Stimulated activated CD4-positive, alpha-beta T cell treated with anti-CD3 and anti-CD28 coated beads, Interleukin-12 subunit alpha, Interleukin-12 subunit beta, amount 100 ng/mL, for 24 hours (primary cell): Measurements from ENCODE around the gene ADCY3.

Source experiments
- DNase-seq, 2 experiments: peaks; one replicate each; pipeline ENCODE4 v3.0.0-alpha.2; 2020; ENCODE audit warnings: low read depth in 2 of 2

The ADCY3 gene

DNA sequence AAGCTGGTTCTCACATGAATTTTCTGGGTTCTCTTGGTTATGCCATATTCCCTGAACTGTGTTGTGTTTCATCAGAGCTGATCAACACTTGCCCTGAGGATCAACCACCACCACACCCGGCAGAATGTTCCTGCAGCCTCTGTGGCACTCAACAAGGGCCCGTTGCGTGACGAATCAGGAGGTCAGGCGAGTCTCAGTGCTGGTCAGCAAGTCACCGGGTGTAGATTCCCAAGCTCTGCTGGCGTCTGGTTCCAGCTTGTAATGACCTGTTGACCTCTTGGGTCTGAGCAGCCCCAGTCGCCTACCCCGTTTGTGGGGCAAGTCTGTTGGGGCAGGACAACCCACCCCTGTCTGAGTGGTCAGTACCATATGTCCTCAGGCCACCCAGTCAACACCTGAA, 46.0 kb downstream of the ADCY3 start:
- DNase-seq, result no peak

DNA sequence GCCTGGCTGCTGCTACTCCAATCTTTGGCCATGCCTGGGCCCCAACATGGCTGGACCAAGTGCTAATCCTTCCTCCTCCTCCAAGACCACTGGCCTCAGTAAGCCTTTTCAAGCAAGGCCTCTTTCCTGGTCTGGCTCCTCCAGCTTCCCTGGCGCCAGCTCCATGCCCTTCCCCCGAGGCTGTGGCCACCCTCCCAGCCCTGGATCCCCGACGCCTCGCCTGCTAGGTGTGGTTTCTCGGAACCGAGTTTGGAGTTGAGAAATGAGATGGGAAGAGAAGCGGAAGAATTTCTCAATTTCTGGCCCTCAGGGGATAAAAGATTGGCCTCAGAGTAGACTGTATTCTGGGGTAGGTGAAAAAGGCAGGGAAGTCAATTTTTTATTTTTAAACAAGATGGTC, 46.4 kb downstream of the ADCY3 start:
- no peak for DNase-seq

DNA sequence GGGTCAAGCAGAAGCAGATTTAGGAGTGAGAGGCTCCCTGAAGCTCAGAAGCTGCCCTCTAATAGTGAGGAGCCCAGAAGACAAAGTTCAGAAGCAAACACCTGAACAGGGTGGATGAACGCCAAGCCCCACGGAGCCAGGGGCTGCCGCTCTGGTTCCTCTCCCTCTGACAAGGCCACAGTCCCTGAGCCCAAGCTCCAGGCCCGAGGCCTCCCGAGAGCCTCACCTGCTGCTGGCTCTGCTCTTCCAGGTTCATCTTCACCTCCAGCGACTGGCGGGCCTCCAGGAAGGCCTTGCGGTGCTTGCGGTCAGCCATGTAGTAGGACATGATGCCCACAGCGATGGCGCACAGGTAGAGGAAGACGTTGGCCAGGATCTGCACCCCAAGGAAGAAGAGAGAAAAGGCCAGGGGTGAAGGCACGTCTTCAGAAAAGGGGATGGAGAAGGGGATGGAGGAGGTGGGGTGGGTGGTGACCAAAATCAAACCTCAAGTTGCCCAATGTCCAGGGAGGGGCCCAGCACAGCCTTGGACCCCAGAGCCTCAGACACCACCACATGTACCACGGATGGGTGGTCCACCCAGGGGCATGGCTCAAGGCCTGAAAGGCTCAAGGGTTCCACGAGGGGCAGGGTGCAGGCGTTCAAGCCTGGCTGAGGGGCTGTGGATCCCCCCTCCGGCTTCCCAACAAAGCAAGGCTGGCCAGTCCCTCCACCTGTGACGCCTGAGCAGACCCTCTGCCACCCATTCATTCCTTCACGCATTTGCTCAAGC, 47.5 kb downstream of the ADCY3 start:
- no peak for DNase-seq

DNA sequence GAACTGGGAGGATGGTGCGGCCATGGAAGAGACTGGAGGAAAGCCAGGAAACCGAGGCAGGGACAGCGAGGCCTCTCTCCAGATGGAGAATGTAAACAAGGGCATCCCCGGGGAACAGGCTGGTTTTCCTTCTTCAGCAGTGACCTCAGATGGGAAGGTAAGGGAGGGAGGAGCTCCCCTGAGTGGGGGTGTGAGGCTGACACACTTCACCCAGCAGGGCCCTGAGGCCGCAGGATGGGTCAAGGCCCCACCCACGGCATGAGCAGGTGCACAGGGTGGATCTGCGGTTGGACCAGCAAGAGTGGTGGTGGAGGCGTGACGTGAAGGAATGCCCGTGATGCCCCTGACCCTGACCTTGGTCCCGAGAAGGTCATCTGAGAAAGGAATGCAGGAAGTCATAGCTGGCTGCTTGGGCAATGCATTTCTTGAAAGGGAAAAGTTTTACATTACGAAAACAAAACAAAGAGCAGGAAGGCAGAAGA, 48.1 kb downstream of the ADCY3 start:
- DNase-seq, result no peak

DNA sequence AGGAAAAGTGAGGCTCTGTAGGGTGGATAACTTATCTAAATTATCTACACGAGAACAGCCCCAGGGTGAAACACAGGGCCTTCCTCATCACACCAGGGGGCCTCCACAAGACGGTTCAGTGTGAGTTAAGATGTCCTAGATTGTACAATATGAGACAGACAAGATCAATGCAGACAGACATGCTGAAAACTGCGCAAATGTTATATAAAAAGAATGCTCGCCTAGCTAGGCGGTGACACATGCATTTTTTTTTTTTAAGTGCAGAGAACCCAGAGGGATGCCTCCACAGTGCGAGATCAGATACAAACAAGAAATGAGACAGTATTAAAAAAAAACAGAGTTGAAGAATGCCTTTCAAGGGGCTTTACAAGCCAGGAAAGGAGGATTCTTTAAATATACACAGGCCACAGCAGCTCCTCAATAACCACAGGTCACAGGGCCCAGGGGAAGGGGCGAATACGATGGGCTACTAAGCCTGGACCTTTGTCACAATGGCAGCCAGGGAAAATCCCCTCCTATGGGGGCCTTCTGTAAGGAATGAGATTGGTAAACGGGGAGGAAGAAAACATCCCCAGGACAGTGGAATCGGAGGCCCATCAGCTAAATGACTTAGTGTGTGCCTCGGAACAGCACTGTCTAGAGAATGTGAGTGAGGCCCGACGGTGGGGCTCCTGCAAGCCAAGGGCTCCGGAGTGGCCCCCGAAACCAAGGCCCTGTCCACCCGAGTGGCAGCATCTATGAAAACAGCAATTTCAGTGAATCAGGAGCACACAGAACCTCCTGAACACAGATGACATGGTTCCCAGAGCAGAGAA, 48.9 kb downstream of the ADCY3 start:
- no peak for DNase-seq

DNA sequence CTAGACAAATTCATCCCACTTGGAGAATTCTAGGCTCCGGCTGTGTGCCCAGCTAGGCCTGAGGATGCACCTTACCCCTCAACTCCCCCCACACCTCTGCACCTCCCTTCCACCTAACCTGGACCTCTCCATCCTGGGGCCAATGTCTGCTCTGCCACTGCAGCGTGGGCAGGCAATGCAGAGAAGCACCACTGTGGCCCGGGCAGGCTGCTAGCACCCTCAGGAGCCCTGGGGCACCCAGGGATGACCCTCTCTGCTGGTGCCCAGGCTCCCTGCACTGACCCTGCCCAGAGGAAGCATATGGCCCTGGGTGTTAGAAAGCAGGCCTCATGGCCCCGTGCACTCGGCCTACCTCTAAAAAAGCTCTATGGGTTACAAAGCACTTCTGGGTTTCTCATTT, 49.6 kb downstream of the ADCY3 start:
- DNase-seq, result no peak

DNA sequence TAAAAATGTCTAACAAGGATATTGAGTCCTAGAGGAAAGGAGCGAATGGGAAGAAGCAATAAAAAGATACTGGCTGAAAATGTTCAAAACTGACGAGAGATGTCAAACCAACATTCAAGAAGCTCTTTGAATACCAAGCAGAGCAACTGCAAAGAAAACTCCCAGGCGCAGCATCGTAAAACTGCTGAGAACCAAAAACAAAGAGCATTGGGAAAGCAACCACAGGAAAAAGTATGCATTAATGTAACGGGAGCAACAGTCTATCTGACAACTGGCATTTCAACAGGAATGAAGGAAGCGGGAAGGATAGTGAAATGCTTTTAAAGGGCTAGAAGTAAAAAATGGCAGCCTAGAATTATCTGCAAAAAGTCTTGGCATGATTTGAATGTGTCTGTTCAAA, 53.1 kb downstream of the ADCY3 start:
- no peak for DNase-seq

DNA sequence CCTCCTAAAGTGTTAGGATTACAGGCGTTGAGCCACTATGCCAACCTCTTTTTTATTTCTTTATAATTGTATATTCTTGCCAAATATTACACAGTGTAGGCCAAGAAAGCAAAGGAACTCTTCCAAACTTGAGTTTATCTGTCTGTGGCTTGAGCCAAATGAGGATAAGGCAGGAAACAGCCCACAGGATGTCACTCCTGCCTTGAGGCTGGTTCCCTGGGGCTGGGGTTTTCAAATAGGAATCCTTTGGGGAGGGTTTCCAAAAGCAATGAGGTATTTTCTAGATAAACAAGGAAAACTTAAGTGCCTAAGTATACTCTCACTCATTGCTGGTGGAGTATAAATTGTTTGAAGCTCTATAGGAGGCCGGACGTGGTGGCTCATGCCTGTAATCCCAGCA, 56.4 kb downstream of the ADCY3 start:
- no peak for DNase-seq

DNA sequence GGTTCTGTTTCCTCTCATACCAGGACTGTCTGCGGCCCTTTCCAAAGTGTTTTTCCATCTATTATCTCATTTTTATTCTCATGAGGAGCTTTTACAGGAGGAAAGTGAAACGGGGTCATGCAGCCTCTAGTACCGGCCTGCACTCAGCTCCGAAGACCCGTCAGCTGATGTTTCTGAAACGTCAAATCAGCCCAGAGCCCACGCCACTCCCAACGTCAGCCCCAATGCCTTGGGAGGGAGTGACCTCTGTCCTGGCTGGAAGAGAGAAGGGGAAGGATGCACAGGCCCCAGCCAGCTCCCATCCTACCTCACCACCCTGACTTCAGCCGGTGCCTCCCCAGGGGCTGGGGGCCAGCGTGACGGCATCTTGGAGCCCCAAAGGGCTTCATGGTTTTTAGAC, 58.5 kb downstream of the ADCY3 start:
- no peak for DNase-seq

DNA sequence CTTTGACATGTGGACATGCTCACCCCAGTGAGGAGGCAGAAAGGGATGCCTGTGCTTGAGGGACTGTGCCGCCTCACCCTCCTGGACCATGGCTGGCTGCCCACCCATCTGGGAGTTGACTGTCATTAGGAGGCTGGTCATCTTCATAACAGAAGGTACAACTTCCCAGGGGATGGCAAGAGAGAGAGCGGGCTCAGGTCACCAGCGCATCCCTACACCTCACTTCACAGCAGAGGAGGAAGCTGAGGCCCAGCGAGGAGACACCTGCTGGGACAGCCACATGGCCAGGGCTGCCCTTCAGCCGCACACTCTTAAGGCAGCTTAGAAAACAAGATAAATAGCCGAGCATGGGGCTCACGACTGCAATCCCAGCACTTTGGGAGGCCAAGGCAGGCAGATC, 59.4 kb downstream of the ADCY3 start:
- no peak for DNase-seq

DNA sequence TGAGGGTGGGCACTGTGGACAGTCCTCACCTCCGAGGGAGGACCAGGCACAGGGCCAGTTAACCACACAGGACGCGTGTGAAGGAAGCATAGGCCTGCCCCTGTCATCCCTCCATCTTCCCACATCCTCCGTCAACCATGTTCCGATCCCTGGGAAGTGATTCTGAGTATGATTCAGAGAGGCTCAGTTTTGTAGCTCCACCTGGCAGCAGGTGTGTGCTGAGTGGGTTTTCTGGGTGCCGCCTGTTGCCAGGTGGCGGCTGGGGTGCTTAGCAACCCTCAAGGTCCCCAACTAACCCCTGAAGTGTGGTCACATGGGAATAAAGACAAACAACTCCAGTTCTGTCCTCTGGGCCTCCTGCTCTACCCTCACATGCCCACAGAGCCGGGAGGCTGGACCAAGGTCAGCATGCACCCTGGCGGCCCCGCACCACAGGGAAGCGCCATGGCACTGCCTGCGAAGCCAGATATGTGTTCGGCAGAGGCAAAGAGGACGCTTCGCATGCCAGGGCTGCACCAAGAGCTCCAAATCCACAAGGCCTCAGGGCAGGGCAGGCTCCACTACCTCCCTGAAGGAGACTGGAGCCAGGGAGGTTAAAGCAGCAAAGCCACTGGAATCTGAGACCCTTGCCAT, 60.0 kb downstream of the ADCY3 start:
- no peak for DNase-seq

DNA sequence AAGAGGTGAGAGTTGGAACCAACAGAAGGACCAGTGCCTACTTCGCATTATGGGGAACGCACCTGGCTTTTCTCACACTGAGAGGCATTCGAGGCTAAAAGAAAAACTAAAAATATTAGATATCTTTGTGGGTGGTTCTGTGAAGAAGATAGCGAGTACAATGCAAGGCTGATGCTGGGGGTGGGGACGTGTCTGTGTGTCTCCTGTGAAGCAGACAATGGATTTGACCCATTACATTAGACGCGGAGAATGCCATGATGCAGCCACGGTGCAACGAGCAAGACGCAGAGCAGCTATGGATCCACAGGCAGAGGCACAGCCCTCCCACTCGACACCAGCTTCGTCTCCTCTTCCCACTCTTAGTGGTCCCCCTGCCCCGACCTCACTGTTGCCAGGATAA, 61.0 kb downstream of the ADCY3 start:
- DNase-seq, result no peak

DNA sequence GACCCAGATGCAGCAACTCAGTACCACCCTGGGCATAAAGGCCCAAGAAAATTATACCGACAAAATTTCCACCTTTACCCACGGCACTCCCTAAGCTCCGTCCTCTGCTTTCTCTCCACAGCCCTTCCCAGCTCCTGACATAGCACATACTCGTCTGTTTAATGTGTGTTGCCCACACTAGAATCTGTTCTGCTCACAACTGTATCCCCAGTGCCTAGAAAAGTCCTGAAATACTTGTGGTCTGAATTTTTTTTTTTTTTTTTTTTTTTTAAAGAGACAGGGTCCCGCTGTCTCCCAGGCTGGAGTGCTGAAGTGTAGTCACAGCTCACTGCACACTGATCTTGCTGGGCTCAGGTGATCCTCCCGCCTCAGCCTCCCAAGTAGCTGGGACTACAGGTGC, 62.3 kb downstream of the ADCY3 start:
- DNase-seq, result no peak

DNA sequence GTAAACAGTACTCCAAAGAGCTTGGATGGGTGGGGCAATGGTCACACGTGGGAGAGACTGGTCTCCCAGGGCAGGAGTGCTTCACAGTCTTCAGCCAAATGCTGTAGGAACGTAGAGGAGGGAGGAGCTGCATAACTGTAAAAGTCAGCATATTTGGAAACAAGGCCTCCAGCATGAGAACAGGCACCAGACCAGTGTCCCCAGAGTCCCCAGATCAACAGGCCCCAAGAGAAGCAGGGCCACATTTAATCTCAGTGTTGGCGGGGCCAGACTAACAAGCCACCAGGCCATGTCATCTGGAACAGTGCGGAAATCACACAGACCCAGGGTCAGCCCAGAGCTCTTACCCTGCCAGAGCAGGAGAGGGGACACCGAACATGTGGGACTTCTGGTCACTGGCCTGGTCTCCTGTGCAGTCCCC, 63.2 kb downstream of the ADCY3 start:
- DNase-seq, result no peak

DNA sequence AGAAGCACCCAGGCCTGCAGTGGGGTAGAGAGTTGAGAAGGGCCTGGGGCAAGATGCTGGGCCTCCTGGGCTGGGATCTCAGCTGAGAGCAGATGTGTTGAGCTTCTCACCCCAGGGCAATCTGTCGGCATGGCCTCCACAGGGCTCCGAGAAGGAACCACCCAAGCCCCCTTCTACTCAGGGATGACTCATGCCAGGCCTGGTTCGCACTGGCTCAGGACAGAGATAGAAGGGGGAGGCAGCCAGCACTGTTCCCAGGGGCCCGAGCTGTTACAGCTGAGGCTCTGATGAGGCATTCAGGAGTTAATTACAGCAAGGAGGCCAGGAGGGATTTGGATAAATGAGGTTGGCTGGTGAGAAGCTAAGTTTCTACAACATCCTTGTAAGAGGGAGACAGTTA, 64.3 kb downstream of the ADCY3 start:
- DNase-seq, result no peak

DNA sequence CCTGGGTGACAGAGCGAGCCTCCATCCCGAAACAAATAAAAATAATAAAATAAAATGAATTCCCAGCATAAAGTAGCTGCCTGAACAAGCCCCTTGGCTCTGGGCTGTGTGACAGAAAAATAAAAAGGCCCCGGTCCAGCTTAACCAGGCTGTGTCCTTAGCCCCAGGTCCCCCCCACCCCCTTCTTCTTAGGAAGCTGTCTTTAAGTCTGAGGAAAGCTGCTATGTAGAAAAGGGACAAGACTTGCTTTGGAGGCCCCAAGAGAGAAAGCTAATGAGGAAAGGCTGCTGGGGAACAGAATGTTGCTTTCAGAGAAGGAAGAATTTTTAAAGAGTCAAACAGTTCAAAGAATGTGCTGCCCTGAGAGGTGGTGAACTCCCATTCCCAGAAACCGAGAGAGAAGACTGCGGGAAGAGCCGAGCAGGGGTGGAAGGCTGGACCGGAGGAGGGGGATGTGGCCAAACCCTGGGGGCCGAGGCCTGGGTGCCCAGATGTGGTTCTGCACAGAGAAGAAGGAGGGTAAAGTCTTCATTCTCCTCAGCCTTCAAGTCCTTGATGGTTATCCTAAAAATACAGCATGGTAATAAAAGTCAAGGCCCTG, 64.9 kb downstream of the ADCY3 start:
- DNase-seq, result no peak

DNA sequence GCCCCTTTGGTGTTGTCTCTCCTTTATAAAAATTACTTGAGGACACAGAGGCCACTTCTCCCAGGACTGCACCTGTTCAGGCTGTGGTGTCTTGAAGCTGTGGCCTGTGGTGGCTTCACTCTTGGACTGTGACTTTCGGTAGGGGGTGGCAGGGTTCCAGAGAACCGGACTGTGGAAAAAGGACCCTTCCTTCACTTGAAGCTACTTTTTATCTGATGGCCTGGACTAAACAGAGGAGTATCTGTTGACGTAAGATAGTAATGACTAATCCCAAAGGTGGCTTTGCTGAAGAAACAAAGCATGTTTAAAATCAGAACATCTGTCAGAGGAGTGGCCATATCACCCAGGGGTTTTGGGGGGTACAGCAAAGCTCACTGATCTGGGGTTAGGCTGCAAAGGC, 66.0 kb downstream of the ADCY3 start:
- DNase-seq, result no peak

DNA sequence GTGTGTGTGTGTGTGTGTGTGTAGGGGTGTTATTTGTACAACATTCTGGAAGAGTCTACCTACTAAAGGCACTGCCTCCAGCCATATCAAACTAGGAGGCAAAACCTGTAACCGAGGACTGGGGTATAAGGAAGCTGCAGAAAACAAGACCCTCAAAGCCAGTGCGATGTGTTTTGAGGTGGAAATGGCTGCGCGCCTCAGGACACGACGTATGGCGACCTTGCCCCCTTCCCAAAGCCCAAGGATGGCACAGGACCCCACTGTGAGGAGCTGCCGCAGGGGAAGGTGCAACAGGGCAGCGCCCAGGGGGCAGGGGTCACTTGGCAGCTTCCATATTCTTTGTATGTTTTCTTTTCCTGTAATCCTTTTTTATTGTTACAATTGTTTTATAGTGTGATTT, 67.0 kb downstream of the ADCY3 start:
- DNase-seq, result no peak

DNA sequence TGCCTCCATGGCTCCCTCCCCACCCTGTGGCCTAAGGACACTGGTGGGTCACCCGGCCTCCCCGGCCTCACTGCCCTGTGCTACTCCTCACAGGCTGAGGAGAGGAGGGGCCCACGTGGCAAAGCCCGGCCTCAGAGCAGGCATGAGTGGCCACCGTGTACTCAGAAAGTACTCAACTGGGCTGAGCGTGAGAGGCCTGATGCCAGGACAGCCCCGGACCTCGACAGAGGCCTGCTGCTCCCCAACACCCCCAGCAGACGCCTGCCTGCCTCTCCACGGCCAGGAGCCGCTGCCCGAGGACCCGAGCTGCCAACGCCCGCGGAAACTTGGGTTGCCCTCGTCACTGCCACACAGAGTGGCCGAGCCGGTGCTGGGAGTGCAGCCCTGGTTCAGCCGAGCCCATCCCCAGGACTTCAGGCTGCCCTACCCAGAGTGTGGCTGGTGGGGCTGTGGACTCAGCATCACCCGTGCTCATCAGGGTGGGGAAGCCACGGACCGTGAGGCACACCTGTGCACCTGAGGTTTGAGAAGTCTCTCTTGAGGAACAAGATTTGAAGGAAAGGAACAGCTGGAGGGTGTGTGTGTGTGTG, 67.5 kb downstream of the ADCY3 start:
- DNase-seq, result no peak

DNA sequence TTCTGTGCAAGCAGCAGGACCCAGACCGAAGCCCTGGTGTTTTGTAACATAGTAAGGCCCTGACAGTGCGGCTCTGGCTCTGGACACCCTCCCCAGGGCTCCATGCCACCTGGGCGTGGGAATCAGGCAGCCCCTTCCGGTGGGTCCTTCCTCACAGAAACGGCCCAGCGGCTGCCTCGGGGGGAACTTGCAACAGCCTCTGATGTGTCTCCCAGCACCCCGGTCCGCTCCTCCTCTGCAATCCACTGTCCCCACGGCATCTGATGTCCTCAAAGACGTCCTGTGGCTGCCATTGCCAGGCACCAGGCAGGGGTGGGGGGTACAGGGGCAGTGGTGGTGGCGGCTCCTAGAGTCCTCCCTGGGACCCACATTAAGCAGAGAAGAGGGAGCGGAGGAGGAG, 68.0 kb downstream of the ADCY3 start:
- no peak for DNase-seq

DNA sequence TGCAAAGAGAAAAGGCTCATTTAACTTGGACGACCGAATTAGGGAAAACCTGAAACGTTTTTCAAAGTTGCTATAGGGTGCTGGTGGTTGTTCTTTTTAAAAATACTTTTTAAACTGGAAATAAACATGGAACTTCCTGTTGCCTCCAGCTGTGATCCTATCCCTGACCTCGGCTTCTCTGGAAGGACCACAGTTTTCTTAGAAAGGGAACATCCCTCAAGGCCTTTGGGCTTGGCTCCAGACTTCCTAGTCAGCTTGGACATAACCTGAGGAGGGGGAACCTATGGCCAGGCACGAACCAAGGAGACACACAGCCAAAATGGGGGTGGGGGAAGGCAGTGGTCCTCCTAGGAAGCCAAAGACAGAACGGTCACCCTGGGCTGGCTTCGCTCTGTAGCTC, 69.1 kb downstream of the ADCY3 start:
- DNase-seq, result no peak

DNA sequence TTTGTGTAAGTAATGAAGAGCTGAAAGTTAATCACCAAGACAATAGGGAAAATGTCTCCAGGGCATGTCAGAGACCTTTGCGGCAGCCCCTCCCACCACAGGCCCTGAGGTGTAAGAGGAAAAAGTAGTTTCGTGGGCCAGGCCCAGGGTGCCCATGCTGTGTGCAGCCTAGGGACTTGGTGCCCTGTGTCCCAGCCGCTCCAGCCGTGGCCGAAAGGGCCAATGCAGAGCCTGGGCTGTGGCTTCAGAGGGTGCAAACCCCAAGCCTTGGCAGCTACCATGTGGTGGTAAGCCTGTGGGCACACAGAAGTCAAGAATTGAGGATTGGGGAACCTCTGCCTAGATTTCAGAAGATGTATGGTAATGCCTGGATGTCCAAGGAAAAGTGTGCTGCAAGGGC, 74.3 kb downstream of the ADCY3 start:
- DNase-seq, result no peak
